Breast epithelium (tissue), 3 donors: ENCODE measurements around the gene KLHL6.

Experiments used
- POLR2A ChIP-seq: fragments of 450-650 bp; IDR thresholded peaks from one replicate; pipeline ENCODE4 v1.6.1; 2016; ENCODE audit warnings: antibody characterized with exemption, mild to moderate bottlenecking, moderate library complexity
- TF ChIP-seq, protein P1 (sequence below), 3 donors: fragments of 450-650 bp; IDR thresholded peaks; one replicate each; pipeline ENCODE4 v1.5.1; 2016 to 2017; ENCODE audit warnings: antibody characterized with exemption in 3 of 3, mild to moderate bottlenecking in 3 of 3, moderate library complexity in 3 of 3

DNA sequence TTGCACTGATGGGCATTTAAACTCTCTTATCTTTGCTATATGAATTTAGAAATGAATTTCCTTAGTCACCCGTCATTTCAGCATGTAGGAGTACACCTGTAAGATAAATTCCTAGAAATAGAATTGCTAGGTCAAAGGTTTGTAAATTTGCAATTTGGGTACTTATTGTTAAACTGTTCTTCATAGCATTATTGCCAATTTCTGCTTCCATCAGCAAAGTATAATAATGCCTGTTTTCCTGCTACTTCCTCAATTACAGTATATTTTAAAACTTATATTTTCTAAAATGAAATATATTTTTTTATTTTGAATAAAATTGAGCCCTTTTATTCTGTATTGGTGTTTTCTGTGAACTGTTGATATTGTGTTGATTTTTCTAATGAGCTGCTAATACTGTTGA, 110.8 kb downstream of the KLHL6 start:
- TF ChIP-seq, protein P1, sequence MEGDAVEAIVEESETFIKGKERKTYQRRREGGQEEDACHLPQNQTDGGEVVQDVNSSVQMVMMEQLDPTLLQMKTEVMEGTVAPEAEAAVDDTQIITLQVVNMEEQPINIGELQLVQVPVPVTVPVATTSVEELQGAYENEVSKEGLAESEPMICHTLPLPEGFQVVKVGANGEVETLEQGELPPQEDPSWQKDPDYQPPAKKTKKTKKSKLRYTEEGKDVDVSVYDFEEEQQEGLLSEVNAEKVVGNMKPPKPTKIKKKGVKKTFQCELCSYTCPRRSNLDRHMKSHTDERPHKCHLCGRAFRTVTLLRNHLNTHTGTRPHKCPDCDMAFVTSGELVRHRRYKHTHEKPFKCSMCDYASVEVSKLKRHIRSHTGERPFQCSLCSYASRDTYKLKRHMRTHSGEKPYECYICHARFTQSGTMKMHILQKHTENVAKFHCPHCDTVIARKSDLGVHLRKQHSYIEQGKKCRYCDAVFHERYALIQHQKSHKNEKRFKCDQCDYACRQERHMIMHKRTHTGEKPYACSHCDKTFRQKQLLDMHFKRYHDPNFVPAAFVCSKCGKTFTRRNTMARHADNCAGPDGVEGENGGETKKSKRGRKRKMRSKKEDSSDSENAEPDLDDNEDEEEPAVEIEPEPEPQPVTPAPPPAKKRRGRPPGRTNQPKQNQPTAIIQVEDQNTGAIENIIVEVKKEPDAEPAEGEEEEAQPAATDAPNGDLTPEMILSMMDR (IDR thresholded peaks at IDR 0.05): no peak
- TF ChIP-seq POLR2A: no peak
